Endothelial cell (in vitro differentiated cells): ENCODE measurements around the gene CHD2. TPM values are rescaled to one million over a fixed set of nuclear protein-coding genes. Genes with fewer than 3 reads are reported as not detected.

Experiments used
- DNase-seq: peaks from one replicate; pipeline ENCODE4 v3.0.0; 2021; ENCODE audit warnings: low spot score
- H3K27ac Mint-ChIP-seq: one replicate; pipeline ENCODE4 v1.8.0; 2021; ENCODE audit warnings: mixed read lengths, inconsistent platforms; ENCODE audit not compliant: unreplicated experiment
- H3K27me3 Mint-ChIP-seq: one replicate; pipeline ENCODE4 v1.8.0; 2021; ENCODE audit warnings: mild to moderate bottlenecking, moderate library complexity, mixed read lengths, inconsistent platforms; ENCODE audit not compliant: unreplicated experiment
- H3K36me3 Mint-ChIP-seq: one replicate; pipeline ENCODE4 v1.8.0; 2021; ENCODE audit warnings: mild to moderate bottlenecking, low read depth, mixed read lengths, inconsistent platforms; ENCODE audit not compliant: unreplicated experiment
- H3K4me1 Mint-ChIP-seq: one replicate; pipeline ENCODE4 v1.8.0; 2021; ENCODE audit warnings: mild to moderate bottlenecking, mixed read lengths, inconsistent platforms; ENCODE audit not compliant: unreplicated experiment
- H3K4me3 Mint-ChIP-seq: one replicate; pipeline ENCODE4 v1.8.0; 2021; ENCODE audit warnings: mild to moderate bottlenecking, mixed read lengths, inconsistent platforms; ENCODE audit not compliant: unreplicated experiment
- H3K9me3 Mint-ChIP-seq: one replicate; pipeline ENCODE4 v1.8.0; 2021; ENCODE audit warnings: mixed read lengths, inconsistent platforms; ENCODE audit not compliant: unreplicated experiment
- CTCF ChIP-seq: fragments of 200-600 bp; sonication (generic); IDR thresholded peaks from one replicate; pipeline ENCODE4 v1.5.0; 2021; ENCODE audit warnings: antibody characterized with exemption; ENCODE audit not compliant: unreplicated experiment
- total RNA-seq: library from RNA; stranded (reverse); fragmentation: NEBNext Ultra II Directional; extraction: Animal tissue kit (Norgen Biotek cat#: 25700); gene quantifications from one replicate; pipeline ENCODE4 v1.2.1, GENCODE V29; 2021; ENCODE audit not compliant: unreplicated experiment

The CHD2 gene
- total RNA-seq, 1 donor from 2014 or later, result 96.3 TPM

GRCh38 chr15:92887869-92888268, 12.3 kb upstream of the CHD2 start:
- Mint-ChIP-seq H3K4me1 (peaks cover 27% of the 10 kb centered on the region), H3K9me3 (no peaks in the 10 kb centered on the region), H3K27ac (peak overlapping the region; percentile 68), H3K27me3 (peaks cover 9% of the 10 kb centered on the region), H3K36me3 (peaks cover 50% of the 10 kb centered on the region), H3K4me3 (peak overlapping the region; percentile 54)
- no peak for DNase-seq
- TF ChIP-seq CTCF, result no peak

- H3K36me3 Mint-ChIP-seq, result peaks cover 48% of the 10 kb centered on the region
- peaks cover 23% of the 10 kb centered on the region for H3K4me1 Mint-ChIP-seq
- DNase-seq, result no peak
- H3K9me3 Mint-ChIP-seq, result no peaks in the 10 kb centered on the region
- TF ChIP-seq CTCF, result no peak
- H3K27me3 Mint-ChIP-seq, result peaks cover 7% of the 10 kb centered on the region
- H3K4me3 Mint-ChIP-seq, result no peak overlapping the region
- H3K27ac Mint-ChIP-seq, result peak overlapping the region; percentile 70
Measured at GRCh38 chr15:92889390-92890107, 10.6 kb upstream of the CHD2 start.

GRCh38 chr15:92891533-92892200, 8.5 kb upstream of the CHD2 start:
- H3K27me3 Mint-ChIP-seq, result peaks cover 4% of the 10 kb centered on the region
- no peaks in the 10 kb centered on the region for H3K9me3 Mint-ChIP-seq
- H3K36me3 Mint-ChIP-seq, result peaks cover 43% of the 10 kb centered on the region
- H3K27ac Mint-ChIP-seq, result peak overlapping the region; percentile 71
- H3K4me3 Mint-ChIP-seq, result no peak overlapping the region
- no peak for DNase-seq
- H3K4me1 Mint-ChIP-seq, result peaks cover 17% of the 10 kb centered on the region
- TF ChIP-seq CTCF, result no peak

- no peak overlapping the region for H3K4me3 Mint-ChIP-seq
Measured at GRCh38 chr15:92892201-92892555, 7.9 kb upstream of the CHD2 start.

More at GRCh38 chr15:92892201-92892555, 7.9 kb upstream of the CHD2 start:
- Mint-ChIP-seq H3K27me3 (peaks cover 4% of the 10 kb centered on the region), H3K9me3 (no peaks in the 10 kb centered on the region), H3K4me1 (peaks cover 12% of the 10 kb centered on the region), H3K27ac (no peak overlapping the region), H3K36me3 (peaks cover 38% of the 10 kb centered on the region)
- TF ChIP-seq CTCF, result no peak
- no peak for DNase-seq
